CD4-positive, CD25-positive, alpha-beta regulatory T cell (primary cell): ENCODE results near the gene BZW2. TPM values are rescaled to one million over a fixed set of nuclear protein-coding genes. Genes with fewer than 3 reads are reported as not detected.

Experiments used
- ATAC-seq, 2 donors: fragments of 150-1000 bp; cut with Tn5 transposase; one replicate each; pipeline ENCODE4 v1.10.0; 2021; ENCODE audit warnings: low read depth in 2 of 2, moderate number of reproducible peaks in 2 of 2, moderate library complexity in 1 of 2
- DNase-seq, 3 donors: peaks; one replicate each; pipeline versions ENCODE4 v3.0.0 to v3.0.0-alpha.2; 2012 to 2022; ENCODE audit warnings: mixed read lengths in 1 of 3
- H3K27ac ChIP-seq: one replicate; pipeline ENCODE4 v1.7.0; 2013; ENCODE audit warnings: mild to moderate bottlenecking, low read length; ENCODE audit not compliant: insufficient read depth, poor library complexity, severe bottlenecking
- H3K27me3 ChIP-seq: one replicate; pipeline ENCODE4 v1.7.0; 2013; ENCODE audit warnings: low read length; ENCODE audit not compliant: control insufficient read depth, insufficient read depth
- H3K36me3 ChIP-seq: one replicate; pipeline ENCODE4 v1.7.0; 2013; ENCODE audit warnings: mild to moderate bottlenecking, low read length, moderate library complexity; ENCODE audit not compliant: control insufficient read depth, insufficient read depth
- H3K4me1 ChIP-seq: 2 replicates; pipeline ENCODE4 v1.7.0; 2013; ENCODE audit warnings: mild to moderate bottlenecking, low read length; ENCODE audit not compliant: insufficient read depth, control insufficient read depth, poor library complexity, severe bottlenecking
- H3K4me3 ChIP-seq: one replicate; pipeline ENCODE4 v1.7.0; 2013; ENCODE audit warnings: low read depth, mild to moderate bottlenecking, low read length, moderate library complexity
- H3K9me3 ChIP-seq, 2 experiments: 1 replicate in 1 of 2; 2 replicates in 1 of 2; pipeline ENCODE4 v1.7.0; 2013; ENCODE audit warnings: low read length in 2 of 2, mild to moderate bottlenecking in 1 of 2, moderate library complexity in 1 of 2; ENCODE audit not compliant: control insufficient read depth in 2 of 2
- H3K27ac Mint-ChIP-seq, 3 donors: one replicate each; pipeline ENCODE4 v1.8.0; 2020 to 2022; ENCODE audit warnings: mild to moderate bottlenecking in 3 of 3, mixed read lengths in 3 of 3, moderate library complexity in 2 of 3
- H3K27me3 Mint-ChIP-seq: one replicate; pipeline ENCODE4 v1.8.0; 2022; ENCODE audit warnings: mild to moderate bottlenecking, mixed read lengths
- H3K36me3 Mint-ChIP-seq: one replicate; pipeline ENCODE4 v1.8.0; 2020; ENCODE audit warnings: mixed read lengths
- H3K4me1 Mint-ChIP-seq, 4 donors: one replicate each; pipeline ENCODE4 v1.8.0; 2020 to 2022; ENCODE audit warnings: mixed read lengths in 4 of 4, mild to moderate bottlenecking in 1 of 4
- H3K4me3 Mint-ChIP-seq, 4 donors: one replicate each; pipeline ENCODE4 v1.8.0; 2020 to 2022; ENCODE audit warnings: mild to moderate bottlenecking in 4 of 4, mixed read lengths in 4 of 4, moderate library complexity in 3 of 4
- H3K9me3 Mint-ChIP-seq, 7 donors: one replicate each; pipeline ENCODE4 v1.8.0; 2020 to 2022; ENCODE audit warnings: mixed read lengths in 7 of 7, mild to moderate bottlenecking in 3 of 7, moderate library complexity in 2 of 7
- polyA plus RNA-seq, 4 donors: library from polyadenylated mRNA; unstranded; fragments of 300-500 nt; fragmentation: Illumina TruSeq; gene quantifications; one replicate each; pipeline ENCODE4 v1.2.3, GENCODE V29; 2021
- total RNA-seq: library from RNA; stranded (reverse); gene quantifications from one replicate; pipeline ENCODE4 v1.2.3, GENCODE V29; 2022

Gene BZW2
- total and polyA plus RNA-seq, 5 donors from 2014 or later, result 24.2 to 54.4 (median 46.2) TPM

DNA sequence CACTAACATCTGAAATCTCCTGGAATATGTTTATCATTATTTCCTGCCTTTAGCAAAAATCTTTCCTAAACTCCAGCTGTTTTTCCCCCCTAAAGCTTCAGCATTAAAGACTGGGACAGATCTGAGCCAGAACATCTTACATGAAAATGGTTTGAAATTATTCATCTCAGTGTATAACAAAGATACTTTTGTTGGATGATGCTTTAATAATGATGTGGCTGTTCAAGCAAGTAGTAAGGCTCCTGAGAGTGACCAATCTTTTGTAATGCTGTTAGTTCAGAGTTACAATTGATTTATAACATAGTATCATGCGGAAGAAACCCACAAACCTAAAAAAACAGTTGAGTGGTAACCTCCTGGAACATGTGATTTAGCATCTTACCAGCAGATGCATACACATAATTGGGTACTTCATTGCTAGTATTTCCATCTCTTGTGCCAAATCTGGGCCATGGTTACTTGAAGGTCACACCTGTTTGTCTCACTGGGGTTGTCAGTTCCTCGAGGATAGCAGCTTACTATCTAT lies 1.5 kb downstream of the BZW2 start:
- Histone ChIP-seq H3K27ac (no peak overlapping the region), H3K9me3 (no peaks in the 10 kb centered on the region), H3K36me3 (no peaks in the 10 kb centered on the region), H3K4me3 (peak overlapping the region; percentile 92), H3K4me1 (peaks cover 46% of the 10 kb centered on the region), H3K27me3 (no peaks in the 10 kb centered on the region)
- Mint-ChIP-seq H3K4me1 (peaks cover 42 to 81% (median 57%) of the 10 kb centered on the region in 4 donors), H3K4me3 (peak overlapping the region; percentile 93 to 100 (median 96)), H3K36me3 (no peaks in the 10 kb centered on the region), H3K27ac (peak overlapping the region in 2 of 3 donors; percentile 75 to 93), H3K27me3 (no peaks in the 10 kb centered on the region), H3K9me3 (no peaks in the 10 kb centered on the region)
- DNase-seq (peak in 1 of 3 donors; percentile 5), ATAC-seq (no peak)

DNA sequence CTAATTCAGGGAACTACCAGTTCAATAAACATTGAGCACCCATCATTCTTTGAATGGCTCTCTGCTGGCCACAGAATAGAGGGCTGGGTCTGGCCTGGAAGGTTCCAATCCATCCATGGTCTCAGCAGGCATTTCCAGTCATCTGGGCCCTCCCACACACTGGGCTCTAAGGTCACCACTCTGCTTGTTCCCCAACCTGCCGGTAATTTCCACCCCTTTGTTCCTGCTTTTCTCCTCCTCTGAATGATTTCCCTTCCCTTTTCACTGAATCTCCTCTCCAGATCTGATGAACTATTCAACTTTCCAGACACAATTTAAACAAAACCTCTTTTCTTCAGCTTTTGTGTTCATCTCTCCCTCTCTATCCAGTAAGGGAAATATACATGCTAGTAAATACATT lies 2.6 kb downstream of the BZW2 start:
- peak overlapping the region; percentile 13 for H3K4me3 ChIP-seq

DNA sequence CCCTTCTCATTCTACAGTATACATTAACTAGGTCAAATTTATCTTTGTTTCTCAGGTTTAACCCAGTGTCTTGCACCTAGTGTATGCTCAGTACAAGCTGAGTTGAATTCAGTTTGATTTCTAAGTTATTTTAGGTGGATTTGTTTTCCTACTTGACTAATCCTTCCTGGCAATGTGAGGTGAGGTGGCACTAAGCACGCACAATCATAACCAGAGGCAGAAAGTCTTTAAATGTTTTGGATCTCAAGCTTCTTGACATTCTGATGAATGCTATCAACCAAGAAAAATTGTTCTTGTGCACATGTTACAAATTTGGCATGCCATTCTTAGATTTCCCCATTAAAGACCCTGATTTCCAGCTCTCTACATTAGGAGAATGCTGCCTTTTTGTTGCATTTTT lies 3.2 kb downstream of the BZW2 start:
- H3K9me3 Mint-ChIP-seq, result no peaks in the 10 kb centered on the region
- no peak for DNase-seq
- Histone ChIP-seq H3K4me1 (peaks cover 43% of the 10 kb centered on the region), H3K36me3 (no peaks in the 10 kb centered on the region), H3K4me3 (no peak overlapping the region), H3K27ac (no peak overlapping the region), H3K27me3 (no peaks in the 10 kb centered on the region), H3K9me3 (no peaks in the 10 kb centered on the region)
- no peak overlapping the region for H3K27ac Mint-ChIP-seq
- H3K4me1 Mint-ChIP-seq, result peaks cover 44 to 75% (median 53%) of the 10 kb centered on the region in 4 donors
- H3K36me3 Mint-ChIP-seq, result no peaks in the 10 kb centered on the region
- ATAC-seq, result no peak
- peak overlapping the region in 1 of 4 donors; percentile 93 for H3K4me3 Mint-ChIP-seq
- no peaks in the 10 kb centered on the region for H3K27me3 Mint-ChIP-seq

More for the DNA sequence above, 2.6 kb downstream of the BZW2 start:
- ATAC-seq, result no peak
- no peaks in the 10 kb centered on the region for H3K9me3 Mint-ChIP-seq
- no peak for DNase-seq
- no peaks in the 10 kb centered on the region for H3K36me3 Mint-ChIP-seq
- H3K27me3 Mint-ChIP-seq, result no peaks in the 10 kb centered on the region
- Histone ChIP-seq H3K9me3 (no peaks in the 10 kb centered on the region), H3K4me1 (peaks cover 49% of the 10 kb centered on the region), H3K27ac (no peak overlapping the region), H3K27me3 (no peaks in the 10 kb centered on the region), H3K36me3 (no peaks in the 10 kb centered on the region)
- no peak overlapping the region for H3K27ac Mint-ChIP-seq
- H3K4me1 Mint-ChIP-seq, result peaks cover 47 to 79% (median 54%) of the 10 kb centered on the region in 4 donors
- H3K4me3 Mint-ChIP-seq, result peak overlapping the region in 3 of 4 donors; percentile 11 to 93 (median 26)

DNA sequence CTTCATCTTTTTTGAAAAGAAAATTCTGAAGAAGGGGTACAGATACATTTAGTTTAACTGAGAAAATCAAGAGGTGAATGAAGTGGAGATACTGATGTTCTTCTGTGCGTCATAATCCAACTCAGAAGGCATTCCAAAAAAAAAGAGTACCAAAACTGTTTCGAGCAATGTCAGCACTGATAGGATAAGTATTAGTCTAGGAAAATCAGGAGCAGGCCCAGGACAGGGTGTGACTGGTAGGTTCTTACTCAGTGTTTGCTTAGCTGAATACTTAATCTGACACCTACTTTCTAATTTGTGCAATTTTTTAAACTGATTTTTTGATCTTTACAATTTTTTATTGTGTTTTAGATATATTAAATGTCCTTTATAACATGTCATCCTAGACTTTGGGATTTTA lies 4.3 kb downstream of the BZW2 start:
- Mint-ChIP-seq H3K27ac (no peak overlapping the region), H3K9me3 (no peaks in the 10 kb centered on the region), H3K36me3 (no peaks in the 10 kb centered on the region), H3K4me1 (peaks cover 46 to 72% (median 53%) of the 10 kb centered on the region in 4 donors), H3K4me3 (peak overlapping the region in 1 of 4 donors; percentile 5), H3K27me3 (no peaks in the 10 kb centered on the region)
- Histone ChIP-seq H3K4me1 (peaks cover 35% of the 10 kb centered on the region), H3K36me3 (no peaks in the 10 kb centered on the region), H3K4me3 (no peak overlapping the region), H3K9me3 (no peaks in the 10 kb centered on the region), H3K27me3 (no peaks in the 10 kb centered on the region), H3K27ac (no peak overlapping the region)
- ATAC-seq (no peak), DNase-seq (no peak)

DNA sequence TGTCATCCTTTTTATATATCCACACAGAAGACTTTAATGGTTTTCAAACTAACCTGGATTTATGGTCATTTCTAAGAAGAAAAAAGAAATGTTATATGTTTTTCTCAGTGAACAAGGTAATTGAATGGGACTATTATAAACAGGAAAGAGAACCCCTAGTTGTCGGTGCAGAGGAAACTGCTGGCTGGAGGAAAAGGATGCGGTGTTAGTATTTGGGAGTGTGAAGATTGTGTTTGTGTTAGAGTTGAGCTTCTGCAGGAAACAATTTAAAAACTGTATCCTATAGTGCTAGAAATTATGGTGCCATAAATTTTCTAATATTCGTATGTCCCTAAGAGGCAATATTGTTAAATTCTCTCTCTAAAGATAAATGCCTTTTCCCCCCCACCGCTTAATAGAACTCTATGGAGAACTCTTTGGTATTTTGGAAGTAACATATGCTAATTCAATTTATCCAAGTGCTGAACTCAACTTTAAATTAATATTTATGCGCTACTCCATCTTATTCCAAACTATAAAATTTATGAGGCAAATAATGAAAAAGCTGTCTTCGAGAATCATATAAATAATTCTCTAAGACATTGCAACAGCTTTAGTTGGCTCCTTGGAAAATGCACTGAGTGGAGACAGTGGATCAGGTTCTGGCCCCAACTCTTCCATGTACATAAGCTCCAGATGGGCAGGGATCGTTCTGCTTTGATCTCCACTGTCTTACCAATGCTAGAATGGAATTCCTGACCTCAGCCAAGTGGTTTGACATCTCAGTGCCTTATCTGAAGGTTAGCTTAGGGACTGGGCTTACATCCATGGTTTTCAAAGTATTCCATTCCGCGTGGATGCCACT lies 5.6 kb downstream of the BZW2 start:
- H3K27ac Mint-ChIP-seq, result no peak overlapping the region
- no peak for ATAC-seq
- Histone ChIP-seq H3K27me3 (no peaks in the 10 kb centered on the region), H3K36me3 (no peaks in the 10 kb centered on the region), H3K4me3 (peak overlapping the region; percentile 22), H3K4me1 (peaks cover 33% of the 10 kb centered on the region), H3K27ac (no peak overlapping the region), H3K9me3 (no peaks in the 10 kb centered on the region)
- peaks cover 4% of the 10 kb centered on the region for H3K36me3 Mint-ChIP-seq
- no peaks in the 10 kb centered on the region for H3K27me3 Mint-ChIP-seq
- H3K9me3 Mint-ChIP-seq, result no peaks in the 10 kb centered on the region
- peak overlapping the region in 3 of 4 donors; percentile 10 to 41 (median 40) for H3K4me3 Mint-ChIP-seq
- DNase-seq, result peak in 1 of 3 donors; percentile 19
- H3K4me1 Mint-ChIP-seq, result peaks cover 55 to 71% (median 58%) of the 10 kb centered on the region in 4 donors

DNA sequence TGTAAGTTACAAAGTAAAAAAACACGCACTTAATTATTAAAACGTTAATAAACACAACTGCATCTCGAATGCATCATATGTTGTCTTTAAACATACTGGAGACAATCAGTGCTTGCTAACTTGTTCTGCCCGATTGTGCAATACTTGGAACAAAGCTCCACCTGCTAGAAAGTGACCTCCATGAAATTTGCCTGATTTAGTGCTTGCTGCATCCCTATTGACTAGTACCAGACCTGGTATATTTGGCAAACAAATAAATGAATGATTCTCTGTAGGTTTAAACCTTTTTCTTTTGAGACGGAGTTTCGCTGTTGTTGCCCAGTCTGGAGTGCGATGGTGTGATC lies 6.2 kb downstream of the BZW2 start:
- Histone ChIP-seq H3K27ac (no peak overlapping the region), H3K4me1 (peaks cover 27% of the 10 kb centered on the region), H3K36me3 (no peaks in the 10 kb centered on the region), H3K9me3 (no peaks in the 10 kb centered on the region), H3K4me3 (no peak overlapping the region), H3K27me3 (no peaks in the 10 kb centered on the region)
- DNase-seq, result no peak
- Mint-ChIP-seq H3K27me3 (no peaks in the 10 kb centered on the region), H3K36me3 (peaks cover 4% of the 10 kb centered on the region), H3K9me3 (no peaks in the 10 kb centered on the region), H3K27ac (no peak overlapping the region), H3K4me3 (no peak overlapping the region), H3K4me1 (peaks cover 53 to 68% (median 55%) of the 10 kb centered on the region in 4 donors)
- ATAC-seq, result no peak

DNA sequence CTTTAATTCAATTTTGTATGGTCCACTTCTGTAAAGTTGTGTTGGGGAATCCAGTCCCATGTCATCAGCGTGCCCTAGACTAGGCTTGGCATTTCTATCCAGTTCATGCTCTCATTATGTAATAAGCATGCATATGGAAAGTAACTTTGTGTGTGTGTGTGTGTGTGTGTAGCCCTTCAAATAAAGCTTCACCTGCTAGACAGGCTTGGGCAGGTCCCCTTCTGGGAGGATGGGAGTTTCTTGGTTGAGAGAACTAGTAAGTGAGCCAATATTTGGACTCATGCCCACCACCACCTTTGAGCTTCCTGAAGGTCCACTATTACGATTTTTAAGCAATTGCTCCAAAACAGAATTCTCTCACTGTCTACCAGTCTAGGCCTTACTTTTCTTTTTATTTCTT lies 6.9 kb downstream of the BZW2 start:
- DNase-seq, result no peak
- Mint-ChIP-seq H3K4me3 (peak overlapping the region in 1 of 4 donors; percentile 26), H3K9me3 (no peaks in the 10 kb centered on the region)

More for the DNA sequence above, 6.9 kb downstream of the BZW2 start:
- H3K27ac ChIP-seq, result no peak overlapping the region
- no peaks in the 10 kb centered on the region for H3K9me3 ChIP-seq
- no peak for ATAC-seq
- Mint-ChIP-seq H3K27ac (no peak overlapping the region), H3K4me1 (peaks cover 47 to 68% (median 55%) of the 10 kb centered on the region in 4 donors), H3K27me3 (no peaks in the 10 kb centered on the region), H3K36me3 (peaks cover 4% of the 10 kb centered on the region)
- no peak overlapping the region for H3K4me3 ChIP-seq
- H3K4me1 ChIP-seq, result peaks cover 21% of the 10 kb centered on the region
- H3K27me3 ChIP-seq, result no peaks in the 10 kb centered on the region
- no peaks in the 10 kb centered on the region for H3K36me3 ChIP-seq
